ENCODE measurements around the gene GRIK3.

- TF ChIP-seq YY1 (IDR thresholded peaks at IDR 0.05; ENCODE audit: insufficient read depth, insufficient read length) (no peak), ZNF274 (IDR thresholded peaks at IDR 0.05; ENCODE audit: low read depth, low read length) (no peak), SUZ12 (IDR thresholded peaks at IDR 0.05; ENCODE audit: extremely low read depth, insufficient read depth, insufficient read length) (no peak)
Observed at GRCh38 chr1:37012226-37012625, 22.1 kb downstream of the GRIK3 start.

All from NT2/D1 (cell line).